B cell (primary cell): ENCODE data around the gene CD244. TPM values are rescaled to one million over a fixed set of nuclear protein-coding genes. Genes with fewer than 3 reads are reported as not detected.

Experiments used
- ATAC-seq: fragments of 200-7000 bp; cut with Tn5 transposase; one replicate; pipeline ENCODE4 v1.10.0; 2021; ENCODE audit warnings: low read depth, mild to moderate bottlenecking, moderate number of reproducible peaks, moderate library complexity
- CTCF ChIA-PET: fragments of 350-600 bp; sonication (Branson Sonifier 250); formaldehyde crosslinking; loops from one replicate; lab custom pipeline; 2021; ENCODE audit warnings: antibody characterized with exemption, inconsistent platforms; lab: Charles Lee
- POLR2A ChIA-PET: fragments of 350-600 bp; sonication (Branson Sonifier 250); formaldehyde crosslinking; loops from one replicate; lab custom pipeline; 2021; ENCODE audit warnings: antibody characterized with exemption; lab: Charles Lee
- DNase-seq: peaks from one replicate; pipeline ENCODE4 v3.0.0; 2013
- H2AFZ ChIP-seq: 2 replicates; pipeline ENCODE4 v1.6.1; 2012; ENCODE audit warnings: mild to moderate bottlenecking, low read depth, low read length; ENCODE audit not compliant: insufficient read depth, poor library complexity, severe bottlenecking
- H3K27ac ChIP-seq, 2 donors: 1 replicate in 1 of 2; 2 replicates in 1 of 2; pipeline ENCODE4 v1.5.1; 2012 to 2013; ENCODE audit warnings: low read length in 2 of 2, mild to moderate bottlenecking in 2 of 2, moderate library complexity in 1 of 2
- H3K27me3 ChIP-seq, 4 experiments: fragments of 200-600 bp in 1 of 4; sonication (generic) in 1 of 4; replicated peaks in 1 of 4; 1 replicate in 2 of 4; 2 replicates in 2 of 4; pipeline versions ENCODE4 v1.6.1 to v1.7.0; 2013 to 2016; ENCODE audit warnings: low read length in 3 of 4, mild to moderate bottlenecking in 2 of 4, mixed read lengths in 1 of 4, moderate library complexity in 1 of 4; ENCODE audit not compliant: insufficient read depth in 4 of 4, control insufficient read depth in 3 of 4; ENCODE audit errors: control extremely low read depth in 1 of 4
- H3K36me3 ChIP-seq, 2 experiments: replicated peaks in 1 of 2; 1 replicate in 1 of 2; 2 replicates in 1 of 2; pipeline versions ENCODE4 v1.6.1 to v1.7.1; 2013; ENCODE audit warnings: low read length in 1 of 2; ENCODE audit not compliant: insufficient read depth in 2 of 2, control insufficient read depth in 1 of 2; ENCODE audit errors: control extremely low read depth in 1 of 2, extremely low read depth in 1 of 2
- H3K4me1 ChIP-seq, 2 donors: fragments of 200-600 bp in 1 of 2; sonication (generic) in 1 of 2; 1 replicate in 1 of 2; 2 replicates in 1 of 2; pipeline versions ENCODE4 v1.5.1 to v1.6.1; 2013 to 2017; ENCODE audit warnings: low read length in 2 of 2; ENCODE audit not compliant: control insufficient read depth in 2 of 2, insufficient read depth in 2 of 2
- H3K4me2 ChIP-seq: replicated peaks from 2 replicates; pipeline ENCODE3; 2012; ENCODE audit warnings: mild to moderate bottlenecking, low read depth, low read length; ENCODE audit not compliant: poor library complexity, severe bottlenecking
- H3K4me3 ChIP-seq, 5 experiments: fragments of 200-600 bp in 1 of 5; sonication (generic) in 1 of 5; 1 replicate in 3 of 5; 2 replicates in 2 of 5; pipeline versions ENCODE4 v1.5.1 to v1.7.0; 2011 to 2016; ENCODE audit warnings: low read length in 4 of 5, mild to moderate bottlenecking in 4 of 5, low read depth in 2 of 5, control low read depth in 1 of 5, moderate library complexity in 1 of 5; ENCODE audit not compliant: insufficient read depth in 1 of 5; ENCODE audit errors: control extremely low read depth in 1 of 5, extremely low read depth in 1 of 5
- H3K79me2 ChIP-seq: fragments of 200-600 bp; sonication (generic); one replicate; pipeline ENCODE4 v1.6.0; 2016; ENCODE audit warnings: low read length; ENCODE audit not compliant: control insufficient read depth, insufficient read depth
- H3K9ac ChIP-seq: fragments of 200-600 bp; sonication (generic); 2 replicates; pipeline ENCODE4 v1.6.1; 2017; ENCODE audit warnings: mild to moderate bottlenecking, low read length, moderate library complexity
- H3K9me3 ChIP-seq, 3 donors: one replicate each; pipeline versions ENCODE4 v1.6.1 to v1.7.1; 2013; ENCODE audit warnings: low read length in 2 of 3; ENCODE audit not compliant: control insufficient read depth in 2 of 3, insufficient read depth in 1 of 3; ENCODE audit errors: control extremely low read depth in 1 of 3
- H4K20me1 ChIP-seq: 2 replicates; pipeline ENCODE4 v1.6.0; 2012; ENCODE audit warnings: mild to moderate bottlenecking, low read length; ENCODE audit not compliant: insufficient read depth, control insufficient read depth, poor library complexity, severe bottlenecking
- H3K27ac Mint-ChIP-seq: one replicate; pipeline ENCODE4 v1.8.0; 2021; ENCODE audit warnings: mixed read lengths
- H3K27me3 Mint-ChIP-seq: one replicate; pipeline ENCODE4 v1.8.0; 2021; ENCODE audit warnings: mixed read lengths
- H3K4me1 Mint-ChIP-seq: one replicate; pipeline ENCODE4 v1.8.0; 2021; ENCODE audit warnings: mixed read lengths
- H3K4me3 Mint-ChIP-seq: one replicate; pipeline ENCODE4 v1.8.0; 2021; ENCODE audit warnings: mixed read lengths
- H3K9me3 Mint-ChIP-seq: one replicate; pipeline ENCODE4 v1.8.0; 2022; ENCODE audit warnings: mixed read lengths; ENCODE audit not compliant: insufficient read depth
- CTCF ChIP-seq: fragments of 200-600 bp; IDR thresholded peaks from one replicate; pipeline ENCODE4 v1.8.0; 2022; ENCODE audit warnings: antibody characterized with exemption, mild to moderate bottlenecking
- EZH2 ChIP-seq: IDR thresholded peaks from 2 replicates; pipeline ENCODE4 v1.6.1; 2012; ENCODE audit warnings: borderline replicate concordance, low read depth, mild to moderate bottlenecking, moderate library complexity, low read length; ENCODE audit not compliant: insufficient read depth, poor library complexity, severe bottlenecking
- WGBS: methylation state at CpG from one replicate; pipeline ENCODE4 v1.1.5; 2013; ENCODE audit warnings: missing lambda C conversion rate; ENCODE audit not compliant: insufficient coverage; 5-methylcytosine and 5-hydroxymethylcytosine counted together
- intact Hi-C: fragments of 100-400 bp; cut with micrococcal nuclease; formaldehyde crosslinking; loops from one replicate; pipeline ENCODE4 v1.10.0; 2022
- polyA plus RNA-seq: library from polyadenylated mRNA; depleted of rRNA; stranded (reverse); fragments of >200 nt; gene quantifications from 2 replicates; pipeline ENCODE4 v1.2.3, GENCODE V29; 2012
- total RNA-seq, 2 donors: library from RNA; stranded (reverse); fragments of 120-200 nt in 1 of 2; gene quantifications; 1 replicate in 1 of 2; 2 replicates in 1 of 2; pipeline versions ENCODE4 v1.2.3 to v1.2.4, GENCODE V29; 2013 to 2022

Gene CD244
- total and polyA plus RNA-seq, 2 donors (not counting 1 experiment from before 2014, with no cell fraction given) = 0.31 TPM; not detected in 1

GRCh38 chr1:160911925-160912324, 49.2 kb upstream of the CD244 start:
- Histone ChIP-seq H3K27ac (no peak overlapping the region), H3K9me3 (no peaks in the 10 kb centered on the region), H2AFZ (no peak overlapping the region), H3K9ac (no peak overlapping the region), H3K36me3 (no peaks in the 10 kb centered on the region), H3K4me2 (no peak overlapping the region), H3K79me2 (no peaks in the 10 kb centered on the region), H4K20me1 (no peaks in the 10 kb centered on the region), H3K27me3 (no peaks in the 10 kb centered on the region), H3K4me3 (no peak overlapping the region), H3K4me1 (no peaks in the 10 kb centered on the region)
- H3K4me1 Mint-ChIP-seq = no peaks in the 10 kb centered on the region
- 100% methylated on average over 1 of the region's 2 CpGs for WGBS
- ChIA-PET CTCF (no interaction called here), POLR2A (no interaction called here)
- H3K27me3 Mint-ChIP-seq = peaks cover 4% of the 10 kb centered on the region
- TF ChIP-seq CTCF (no peak), EZH2 (no peak)
- intact Hi-C loops = no loop called here
- ATAC-seq (no peak), DNase-seq (no peak)
- H3K9me3 Mint-ChIP-seq = no peaks in the 10 kb centered on the region
- no peak overlapping the region for H3K4me3 Mint-ChIP-seq
- H3K27ac Mint-ChIP-seq = no peak overlapping the region

GRCh38 chr1:160911441-160911840, 48.8 kb upstream of the CD244 start:
- ChIA-PET CTCF (no interaction called here), POLR2A (no interaction called here)
- no peak for ATAC-seq
- Histone ChIP-seq H3K4me2 (no peak overlapping the region), H2AFZ (no peak overlapping the region), H3K27me3 (no peaks in the 10 kb centered on the region), H3K79me2 (no peaks in the 10 kb centered on the region), H3K4me3 (no peak overlapping the region), H3K27ac (no peak overlapping the region), H3K9me3 (no peaks in the 10 kb centered on the region), H4K20me1 (no peaks in the 10 kb centered on the region), H3K36me3 (no peaks in the 10 kb centered on the region), H3K4me1 (no peaks in the 10 kb centered on the region), H3K9ac (no peak overlapping the region)
- no peak for TF ChIP-seq EZH2
- no peak for TF ChIP-seq CTCF
- no peaks in the 10 kb centered on the region for H3K4me1 Mint-ChIP-seq
- no peak overlapping the region for H3K27ac Mint-ChIP-seq
- WGBS = 94% methylated on average over 7 of the region's 7 CpGs
- intact Hi-C loops = no loop called here
- no peaks in the 10 kb centered on the region for H3K9me3 Mint-ChIP-seq
- H3K4me3 Mint-ChIP-seq = no peak overlapping the region
- no peak for DNase-seq
- no peaks in the 10 kb centered on the region for H3K27me3 Mint-ChIP-seq
